Activated CD8-positive, alpha-beta memory T cell treated with anti-CD3 and anti-CD28 coated beads for 36 hours (primary cell): ENCODE data around the gene CAMTA1. TPM values are rescaled to one million over a fixed set of nuclear protein-coding genes. Genes with fewer than 3 reads are reported as not detected.

Experiments used
- CTCF ChIA-PET: fragments of 350-600 bp; sonication (Branson Sonifier 250); formaldehyde crosslinking; loops from one replicate; lab custom pipeline; 2021; ENCODE audit warnings: antibody characterized with exemption; lab: Charles Lee
- POLR2A ChIA-PET: fragments of 350-600 bp; sonication (Branson Sonifier 250); formaldehyde crosslinking; loops from one replicate; lab custom pipeline; 2021; ENCODE audit warnings: antibody characterized with exemption; lab: Charles Lee
- total RNA-seq, 2 experiments: library from RNA; stranded (reverse); gene quantifications; one replicate each; pipeline ENCODE4 v1.2.3, GENCODE V29; 2021

Gene CAMTA1
- total RNA-seq, 2 experiments from 2014 or later, result 66.5 to 72.5 TPM

GRCh38 chr1:6775261-6776043 lies 9.8 kb upstream of the CAMTA1 start:
- ChIA-PET CTCF (no interaction called here), POLR2A (no interaction called here)

DNA sequence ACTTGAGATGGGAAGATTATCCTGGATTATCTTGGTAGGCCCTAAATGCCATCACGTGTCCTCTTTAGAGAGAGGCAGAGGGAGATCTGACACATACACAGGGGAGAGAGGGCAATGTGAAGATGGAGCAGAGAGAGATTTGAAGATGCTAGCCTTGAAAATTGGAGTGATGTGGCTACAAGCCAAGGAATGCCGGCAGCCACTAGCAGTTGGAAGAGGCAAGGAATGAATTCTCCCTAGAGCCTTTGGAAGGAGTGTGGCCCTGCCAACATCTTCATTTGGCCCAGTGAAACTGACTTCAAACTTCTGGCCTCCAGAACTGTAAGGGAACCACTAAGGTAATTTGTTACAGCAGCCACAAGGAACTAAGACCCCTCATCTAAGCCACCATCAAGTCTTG lies 8.9 kb upstream of the CAMTA1 start:
- ChIA-PET CTCF (no interaction called here), POLR2A (no interaction called here)

- CTCF ChIA-PET, result no interaction called here
Observed at GRCh38 chr1:6776895-6777294, 8.4 kb upstream of the CAMTA1 start.

DNA sequence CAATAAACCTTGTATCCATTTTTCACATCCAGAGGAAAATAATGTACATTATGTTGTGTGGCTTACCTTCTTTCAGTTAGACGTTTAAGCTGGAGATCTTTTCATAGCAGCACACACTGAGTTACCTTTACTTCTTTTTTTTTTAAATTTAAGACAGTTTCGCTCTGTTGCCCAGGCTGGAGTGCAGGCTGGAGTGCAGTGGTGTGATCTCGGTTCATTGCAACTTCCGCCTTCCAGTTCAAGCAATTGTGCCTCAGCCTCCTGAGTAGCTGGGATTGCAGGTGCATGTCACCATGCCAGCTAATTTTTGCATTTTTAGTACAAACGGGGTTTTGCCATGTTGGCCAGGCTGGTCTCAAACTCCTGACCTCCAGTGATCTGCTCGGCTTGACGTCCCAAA lies 7.4 kb upstream of the CAMTA1 start:
- CTCF ChIA-PET, result no interaction called here

More at GRCh38 chr1:6776895-6777294, 8.4 kb upstream of the CAMTA1 start:
- POLR2A ChIA-PET, result no interaction called here

GRCh38 chr1:6779089-6779805 lies 6.0 kb upstream of the CAMTA1 start:
- ChIA-PET CTCF (no interaction called here), POLR2A (no interaction called here)

More for the DNA sequence above, 7.4 kb upstream of the CAMTA1 start:
- POLR2A ChIA-PET, result no interaction called here

DNA sequence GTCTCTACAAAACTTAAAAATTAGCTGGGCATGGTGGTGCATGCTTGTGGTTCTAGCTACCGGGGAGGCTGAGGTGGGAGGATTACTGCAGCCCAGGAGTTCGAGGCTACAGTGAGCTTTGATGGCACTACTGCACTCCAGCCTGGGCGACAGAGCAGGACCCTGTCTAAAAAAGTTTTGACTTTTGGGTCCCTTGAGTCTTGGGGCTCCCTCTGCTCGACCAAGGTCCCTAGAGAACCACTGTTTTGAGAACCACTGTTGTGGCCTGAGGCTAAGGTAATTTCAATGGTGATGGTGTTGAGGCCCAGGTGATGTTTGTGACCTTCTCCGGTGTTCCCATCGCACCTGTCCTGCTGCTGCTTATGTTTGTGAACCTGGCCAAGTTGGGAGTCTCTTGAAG lies 3.1 kb upstream of the CAMTA1 start:
- ChIA-PET POLR2A (no interaction called here), CTCF (no interaction called here)

- ChIA-PET POLR2A (no interaction called here), CTCF (no interaction called here)
Observed at GRCh38 chr1:6783221-6783620, 2.0 kb upstream of the CAMTA1 start.

DNA sequence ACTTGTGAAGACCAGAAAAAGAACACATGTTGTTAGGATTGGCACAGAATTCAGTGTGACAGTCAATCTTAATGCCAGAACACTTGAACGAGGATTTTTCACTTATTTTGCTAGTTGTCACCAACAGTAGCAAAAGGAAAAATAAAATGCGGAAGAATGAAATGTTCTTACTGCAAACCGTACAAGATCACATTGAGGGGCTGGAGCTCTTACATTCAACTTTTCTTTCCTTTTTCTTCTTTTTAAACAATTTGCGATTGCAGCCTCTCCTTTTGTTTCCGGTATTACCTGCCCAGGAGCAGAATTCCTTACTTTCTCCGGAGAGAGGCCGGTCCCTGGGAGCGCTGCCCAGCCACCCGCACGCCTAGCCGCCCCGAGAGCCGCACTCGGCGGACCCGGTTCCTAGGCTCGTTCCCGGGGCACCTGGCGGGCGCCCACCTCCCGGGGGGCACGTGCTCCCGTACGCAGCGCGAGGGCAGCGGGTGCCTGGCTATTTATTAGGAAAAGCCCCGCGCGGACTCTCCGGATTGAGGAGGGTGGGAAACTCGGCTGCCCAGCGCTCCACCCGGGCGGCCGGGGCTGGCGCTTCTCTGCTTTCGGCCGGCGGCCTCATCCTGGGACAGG lies 1.2 kb upstream of the CAMTA1 start:
- POLR2A ChIA-PET, result interaction anchor here (0.9 to 1.6 kb wide), 3 partner anchors 19 to 82 kb away, joined by 4 to 8 read pairs (median 6); partner anchors contain the start of gene DNAJC11
- CTCF ChIA-PET, result no interaction called here

- CTCF ChIA-PET, result no interaction called here
- POLR2A ChIA-PET, result interaction anchor here (0.6 to 1.6 kb wide), 9 partner anchors 9 to 1792 kb away, joined by 3 to 8 read pairs (median 4); partner anchors contain the start of genes DNAJC11 and ZBTB48
Observed at GRCh38 chr1:6784560-6785317, 515 bp upstream of the CAMTA1 start.

DNA sequence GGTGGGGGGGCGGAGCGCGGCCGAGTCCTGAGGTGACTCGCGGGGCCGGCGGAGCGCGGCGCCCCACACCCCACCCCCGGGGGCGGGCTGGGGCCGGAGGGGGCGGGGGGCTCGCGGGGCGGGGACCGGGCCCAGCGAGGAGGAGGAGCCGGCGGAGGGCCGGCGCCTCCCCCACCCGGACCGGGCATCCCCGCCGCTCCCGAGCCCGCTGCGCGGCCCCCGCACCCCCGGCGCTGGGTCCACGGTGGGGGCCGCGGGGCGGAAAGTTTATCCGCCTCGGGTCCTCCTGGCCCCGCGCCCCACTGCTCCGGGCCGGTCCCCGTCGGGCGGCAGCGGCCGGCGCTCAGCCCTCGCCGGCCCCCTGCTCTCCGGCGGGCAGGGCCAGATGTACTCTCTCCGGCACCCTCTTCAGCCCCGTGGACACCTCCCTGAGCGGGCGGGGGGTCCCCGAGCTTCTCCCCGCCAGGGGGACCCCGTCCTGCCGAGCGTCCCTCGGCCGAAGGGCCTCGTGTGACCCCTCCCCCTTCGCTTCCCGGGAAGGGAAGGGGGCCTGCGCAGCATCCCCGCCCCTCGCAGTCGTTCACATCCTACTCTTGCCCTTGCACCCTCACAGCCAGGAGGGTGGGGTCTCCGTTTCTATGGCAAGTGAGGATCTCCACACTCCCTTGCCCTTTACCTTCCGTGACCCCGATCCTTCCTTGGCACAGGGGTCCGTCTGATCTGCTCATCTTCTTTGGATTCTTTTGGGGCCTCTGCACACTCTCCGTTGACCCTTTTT lies 663 bp downstream of the CAMTA1 start:
- ChIA-PET POLR2A (interaction anchor here (0.9 kb wide), 1 partner anchor 206 kb away, joined by 3 read pairs; the partner anchor contains the start of gene ZBTB48), CTCF (no interaction called here)

DNA sequence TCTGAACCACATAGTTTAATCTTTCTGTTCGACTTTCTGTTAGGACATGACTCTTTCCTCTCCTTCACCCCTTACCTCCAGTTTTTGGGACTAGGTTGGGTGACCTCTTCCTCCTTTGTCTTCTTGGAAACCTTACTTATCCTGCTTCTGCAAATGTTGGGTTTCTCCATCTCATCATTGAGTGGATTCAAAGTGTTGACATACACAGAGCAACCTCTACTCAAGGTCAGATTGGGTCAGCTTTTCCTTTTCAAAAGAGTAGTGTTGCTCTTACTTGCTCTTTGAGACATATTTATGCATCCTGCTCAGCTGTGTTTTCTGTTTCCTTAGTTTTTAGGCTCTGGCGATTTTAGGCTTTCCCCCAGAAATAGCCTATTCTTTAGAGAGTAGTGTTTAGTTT lies 3.7 kb downstream of the CAMTA1 start:
- ChIA-PET POLR2A (interaction anchor here (0.6 kb wide), 1 partner anchor 32 kb away, joined by 3 read pairs; no protein-coding TSS in a partner anchor), CTCF (interaction anchor here (1.8 kb wide), 1 partner anchor 87 kb away, joined by 7 read pairs; the partner anchor contains the start of gene DNAJC11)

GRCh38 chr1:6790146-6790545 lies 4.9 kb downstream of the CAMTA1 start:
- ChIA-PET CTCF (interaction anchor here (0.6 kb wide), 1 partner anchor 9 kb away, joined by 3 read pairs; no protein-coding TSS in a partner anchor), POLR2A (interaction anchor here (0.7 kb wide), 1 partner anchor 734 kb away, joined by 12 read pairs; no protein-coding TSS in a partner anchor)

DNA sequence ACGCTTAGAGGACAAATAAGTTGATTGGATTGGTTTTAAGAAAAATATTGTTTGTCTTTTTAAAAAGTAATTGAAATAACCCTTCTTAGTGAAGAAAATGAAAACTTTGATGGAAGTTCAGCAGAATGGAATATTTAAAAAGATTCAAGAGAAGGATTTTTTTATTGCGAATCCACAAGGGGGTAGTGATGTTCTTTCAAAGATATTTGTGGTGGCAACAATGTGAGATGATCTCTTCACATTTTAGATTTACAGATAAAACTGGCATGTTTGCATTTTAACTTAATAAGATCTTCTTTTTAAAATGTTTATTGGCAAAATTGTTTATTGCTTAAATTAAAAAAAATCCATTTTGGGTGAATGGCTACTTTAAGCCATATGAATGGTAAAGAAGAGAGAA lies 8.9 kb downstream of the CAMTA1 start:
- CTCF ChIA-PET, result no interaction called here
- POLR2A ChIA-PET, result no interaction called here

- ChIA-PET CTCF (interaction anchor here (0.7 to 1.0 kb wide), 2 partner anchors 151 to 853 kb away, joined by 3 to 4 read pairs; no protein-coding TSS in a partner anchor), POLR2A (no interaction called here)
Observed at GRCh38 chr1:6795203-6795602, 9.9 kb downstream of the CAMTA1 start.

- ChIA-PET CTCF (interaction anchor here (0.7 to 1.0 kb wide), 3 partner anchors 139 to 852 kb away, joined by 3 to 5 read pairs (median 4); no protein-coding TSS in a partner anchor), POLR2A (no interaction called here)
Observed at GRCh38 chr1:6795661-6796060, 10.4 kb downstream of the CAMTA1 start.

GRCh38 chr1:6796095-6796494 lies 10.8 kb downstream of the CAMTA1 start:
- POLR2A ChIA-PET, result no interaction called here
- CTCF ChIA-PET, result interaction anchor here (0.7 to 1.2 kb wide), 2 partner anchors 139 to 274 kb away, joined by 3 to 5 read pairs; no protein-coding TSS in a partner anchor

DNA sequence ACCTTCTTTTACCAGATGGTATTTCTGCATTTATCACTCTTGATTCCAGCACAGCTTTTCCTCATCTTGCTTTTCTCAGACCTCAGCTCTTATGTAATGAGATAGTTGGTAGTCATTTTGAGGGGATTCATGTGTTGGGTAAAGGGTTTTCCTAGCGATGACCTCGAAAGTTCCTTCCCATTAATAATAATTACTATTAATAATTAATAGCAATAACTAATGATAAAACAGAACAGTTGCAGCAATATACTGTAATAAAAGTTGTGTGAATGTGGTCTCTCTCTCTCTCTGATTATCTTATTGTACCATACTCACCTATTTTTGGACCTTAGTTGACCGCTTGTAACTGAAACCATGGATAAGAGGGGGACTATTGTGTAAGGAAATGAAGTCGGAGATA lies 14.2 kb downstream of the CAMTA1 start:
- CTCF ChIA-PET, result interaction anchor here (0.6 kb wide), 1 partner anchor 58 kb away, joined by 3 read pairs; no protein-coding TSS in a partner anchor
- POLR2A ChIA-PET, result no interaction called here

DNA sequence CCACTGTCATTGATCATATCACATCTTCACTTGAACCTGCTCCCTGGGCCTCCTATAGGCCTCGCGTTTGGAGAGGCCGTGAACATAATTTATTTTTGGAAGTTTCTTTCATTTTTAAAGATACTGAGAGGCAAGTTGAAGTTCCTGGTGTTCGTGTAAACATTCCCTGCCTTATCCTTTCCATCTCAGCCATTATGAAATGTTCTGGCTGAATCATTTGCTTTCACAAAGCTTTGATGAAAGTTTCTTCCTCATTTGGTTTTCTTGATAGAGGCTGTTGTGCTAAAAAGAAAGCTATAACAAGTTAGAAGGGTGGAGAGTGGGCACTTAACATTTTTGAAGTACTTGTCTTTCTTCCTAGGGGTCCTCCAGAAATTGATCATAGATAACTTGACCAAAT lies 15.5 kb downstream of the CAMTA1 start:
- POLR2A ChIA-PET, result no interaction called here
- CTCF ChIA-PET, result no interaction called here
